A549 (cell line): ENCODE measurements around the gene COL16A1. TPM values are rescaled to one million over a fixed set of nuclear protein-coding genes. Genes with fewer than 3 reads are reported as not detected.

ENCODE experiments used
- ATAC-seq, 2 experiments: fragments of 200-7000 bp in 1 of 2; fragments of >200 bp in 1 of 2; cut with Nextera tagmentation in 1 of 2; cut with Tn5 transposase in 1 of 2; 3 replicates each; pipeline versions ENCODE4 v1.8.0 to v1.9.1; 2018 to 2020; ENCODE audit warnings: mild to moderate bottlenecking in 1 of 2, moderate library complexity in 1 of 2
- CTCF ChIA-PET: fragments of 300-600 bp; sonication (Branson Sonifier 250); formaldehyde crosslinking; extraction: SDS; loops from one replicate; lab custom pipeline; 2021; ENCODE audit warnings: antibody characterized with exemption, inconsistent platforms; lab: Yijun Ruan, JAX
- POLR2A ChIA-PET: fragments of 350-600 bp; formaldehyde crosslinking; extraction: SDS; loops from one replicate; lab custom pipeline; 2021; ENCODE audit warnings: antibody characterized with exemption, inconsistent platforms; lab: Yijun Ruan, JAX
- DNase-seq, 2 experiments: peaks; one replicate each; pipeline versions ENCODE4 v3.0.0 to v3.0.0-alpha.2; 2011 to 2016; ENCODE audit warnings: low read depth in 1 of 2, low spot score in 1 of 2
- FAIRE-seq: peaks from 2 replicates; lab custom pipeline; 2011; peaks lifted over from hg19 to GRCh38; lab: Jason Lieb, UNC
- H3K27ac ChIP-seq, 2 experiments: fragments of >200 bp; sonication (Bioruptor Twin); formaldehyde crosslinking; 3 replicates each; pipeline ENCODE4 v1.5.1; 2016 to 2017
- H3K4me1 ChIP-seq: fragments of >200 bp; sonication (Bioruptor Twin); formaldehyde crosslinking; 3 replicates; pipeline ENCODE4 v1.6.1; 2016
- H3K4me2 ChIP-seq: fragments of >200 bp; sonication (Bioruptor Twin); formaldehyde crosslinking; 3 replicates; pipeline ENCODE4 v1.6.1; 2016
- H3K4me3 ChIP-seq: fragments of >200 bp; sonication (Bioruptor Twin); formaldehyde crosslinking; 3 replicates; pipeline ENCODE4 v1.5.1; 2016
- H3K9me3 ChIP-seq: fragments of >200 bp; sonication (Bioruptor Twin); formaldehyde crosslinking; 3 replicates; pipeline ENCODE4 v1.6.1; 2016
- ATOH8 ChIP-seq: fragments of 250-450 bp; sonication (Bioruptor Pico); IDR thresholded peaks from 2 replicates; pipeline ENCODE4 v1.5.0; 2020; ENCODE audit warnings: low read depth, mild to moderate bottlenecking, moderate library complexity
- BCL3 ChIP-seq: fragments of >200 bp; sonication (Bioruptor Twin); formaldehyde crosslinking; IDR thresholded peaks from 3 replicates; pipeline ENCODE4 v1.6.1; 2016
- CBX2 ChIP-seq: fragments of 200-600 bp; sonication (generic); IDR thresholded peaks from 2 replicates; pipeline ENCODE4 v1.6.1; 2016; ENCODE audit warnings: low read depth, mild to moderate bottlenecking, borderline replicate concordance
- CBX8 ChIP-seq: fragments of 200-600 bp; sonication (generic); IDR thresholded peaks from 2 replicates; pipeline ENCODE4 v1.6.1; 2016
- EHF ChIP-seq: fragments of 250-450 bp; sonication (Bioruptor Pico); IDR thresholded peaks from 2 replicates; pipeline ENCODE4 v1.5.0; 2020; ENCODE audit warnings: mild to moderate bottlenecking
- FOSB ChIP-seq: fragments of 250-450 bp; sonication (Bioruptor Pico); IDR thresholded peaks from 2 replicates; pipeline ENCODE4 v1.5.0; 2020; ENCODE audit warnings: mild to moderate bottlenecking, moderate library complexity
- FOXS1 ChIP-seq: fragments of 250-450 bp; sonication (Bioruptor Pico); IDR thresholded peaks from 2 replicates; pipeline ENCODE4 v1.5.0; 2020; ENCODE audit warnings: mild to moderate bottlenecking, moderate library complexity
- GATA3 ChIP-seq: IDR thresholded peaks from 2 replicates; pipeline ENCODE4 v1.6.1; 2012; ENCODE audit warnings: borderline replicate concordance
- HEYL ChIP-seq: fragments of 250-450 bp; sonication (Bioruptor Pico); IDR thresholded peaks from 2 replicates; pipeline ENCODE4 v1.8.0; 2021; ENCODE audit warnings: mild to moderate bottlenecking, moderate library complexity
- HOXA7 ChIP-seq: fragments of 250-450 bp; sonication (Bioruptor Pico); IDR thresholded peaks from 2 replicates; pipeline ENCODE4 v1.5.0; 2020; ENCODE audit warnings: mild to moderate bottlenecking, moderate library complexity
- HOXB13 ChIP-seq: fragments of 250-450 bp; sonication (Bioruptor Pico); IDR thresholded peaks from 2 replicates; pipeline ENCODE4 v1.5.0; 2020; ENCODE audit warnings: low read depth, mild to moderate bottlenecking, moderate library complexity
- HOXB5 ChIP-seq: fragments of 250-450 bp; sonication (Bioruptor Pico); IDR thresholded peaks from 2 replicates; pipeline ENCODE4 v1.5.0; 2020; ENCODE audit warnings: mild to moderate bottlenecking, moderate library complexity
- JUN ChIP-seq, 2 experiments: fragments of >200 bp; sonication (Bioruptor Twin); formaldehyde crosslinking; IDR thresholded peaks; 2 replicates in 1 of 2; 3 replicates in 1 of 2; pipeline ENCODE4 v1.6.1; 2016 to 2017
- KDM5A ChIP-seq: fragments of 200-600 bp; sonication (generic); IDR thresholded peaks from 2 replicates; pipeline ENCODE4 v1.6.1; 2016; ENCODE audit warnings: antibody characterized with exemption, mild to moderate bottlenecking
- MAZ ChIP-seq: fragments of 150-350 bp; IDR thresholded peaks from 2 replicates; pipeline ENCODE4 v1.6.1; 2014; ENCODE audit warnings: antibody characterized with exemption, low read depth, low read length, borderline replicate concordance
- NFE2L2 ChIP-seq: fragments of 150-350 bp; conservative IDR thresholded peaks from 2 replicates; pipeline ENCODE4 v1.6.1; 2014; ENCODE audit warnings: low read length
- NR3C1 ChIP-seq: fragments of >200 bp; sonication (Bioruptor Twin); formaldehyde crosslinking; IDR thresholded peaks from 3 replicates; pipeline ENCODE4 v1.6.1; 2017
- POLR2A ChIP-seq: IDR thresholded peaks from 2 replicates; pipeline ENCODE4 v1.6.1; 2012; ENCODE audit warnings: mild to moderate bottlenecking, low read length
- RFX5 ChIP-seq: fragments of 450-650 bp; IDR thresholded peaks from 2 replicates; pipeline ENCODE4 v1.7.1; 2014; ENCODE audit warnings: antibody characterized with exemption, mild to moderate bottlenecking, moderate library complexity
- SMC3 ChIP-seq: fragments of >200 bp; sonication (Bioruptor Twin); formaldehyde crosslinking; IDR thresholded peaks from 3 replicates; pipeline ENCODE4 v1.6.1; 2018; ENCODE audit warnings: inconsistent platforms
- TP53 ChIP-seq: fragments of 250-450 bp; sonication (Bioruptor Pico); IDR thresholded peaks from 2 replicates; pipeline ENCODE4 v1.5.0; 2021; ENCODE audit warnings: mild to moderate bottlenecking, moderate library complexity
- ZC3H11A ChIP-seq: fragments of 450-650 bp; IDR thresholded peaks from 2 replicates; pipeline ENCODE4 v1.6.1; 2014; ENCODE audit warnings: antibody characterized with exemption, mild to moderate bottlenecking
- ZFP36 ChIP-seq: fragments of 450-650 bp; IDR thresholded peaks from 2 replicates; pipeline ENCODE4 v1.6.1; 2014; ENCODE audit warnings: borderline replicate concordance; ENCODE audit not compliant: partially characterized antibody
- WGBS: methylation state at CpG from one replicate; pipeline ENCODE4 v1.1.6; 2017; ENCODE audit errors: missing lambda C conversion rate; 5-methylcytosine and 5-hydroxymethylcytosine counted together
- polyA plus RNA-seq, 4 experiments: library from polyadenylated mRNA; depleted of rRNA in 3 of 4; stranded (reverse); fragments of >200 nt; fragmentation: RNase III in 1 of 4; extraction: RNeasy Plus Mini Kit Qiagen cat#74134 plus additional on column Dnase treatment in 1 of 4; gene quantifications; 2 replicates in 3 of 4; 3 replicates in 1 of 4; pipeline ENCODE4 v1.2.3, GENCODE V29; 2011 to 2017
- TF ChIP-seq, protein P1 (sequence below): fragments of >200 bp; sonication (Bioruptor Twin); formaldehyde crosslinking; IDR thresholded peaks from 2 replicates; pipeline ENCODE4 v1.6.1; 2016
- TF ChIP-seq, protein P2 (sequence below): IDR thresholded peaks from 2 replicates; pipeline ENCODE4 v1.6.1; 2012; ENCODE audit warnings: low read depth, borderline replicate concordance

COL16A1 gene
- polyA plus RNA-seq, 2 of the 4 experiments (the other 2 are of a cell fraction): 1.4 to 8.1 TPM

GRCh38 chr1:31627930-31628559 is 75.8 kb downstream of the COL16A1 start:
- DNase-seq: no peak
- TF ChIP-seq NFE2L2 (no peak), ZC3H11A (no peak), POLR2A (no peak), CBX8 (no peak), SMC3 (no peak), HOXB13 (CRISPR knock-in tag) (no peak), RFX5 (no peak), FOSB (CRISPR knock-in tag) (no peak), ZFP36 (no peak), GATA3 (no peak), KDM5A (no peak), BCL3 (no peak), MAZ (no peak), EHF (CRISPR knock-in tag) (no peak)
- TF ChIP-seq, protein P1, sequence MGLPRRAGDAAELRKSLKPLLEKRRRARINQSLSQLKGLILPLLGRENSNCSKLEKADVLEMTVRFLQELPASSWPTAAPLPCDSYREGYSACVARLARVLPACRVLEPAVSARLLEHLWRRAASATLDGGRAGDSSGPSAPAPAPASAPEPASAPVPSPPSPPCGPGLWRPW: no peak
- TF ChIP-seq, protein P2, sequence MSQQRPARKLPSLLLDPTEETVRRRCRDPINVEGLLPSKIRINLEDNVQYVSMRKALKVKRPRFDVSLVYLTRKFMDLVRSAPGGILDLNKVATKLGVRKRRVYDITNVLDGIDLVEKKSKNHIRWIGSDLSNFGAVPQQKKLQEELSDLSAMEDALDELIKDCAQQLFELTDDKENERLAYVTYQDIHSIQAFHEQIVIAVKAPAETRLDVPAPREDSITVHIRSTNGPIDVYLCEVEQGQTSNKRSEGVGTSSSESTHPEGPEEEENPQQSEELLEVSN: no peak
- TF ChIP-seq, all 56 proteins: peak for 0
- POLR2A ChIA-PET: no interaction called here
- 88% methylated on average over 8 of the region's 11 CpGs for WGBS
- Histone ChIP-seq H3K4me1 (no peaks in the 10 kb centered on the region), H3K27ac (no peak overlapping the region), H3K4me3 (no peak overlapping the region), H3K4me2 (no peak overlapping the region), H3K9me3 (no peaks in the 10 kb centered on the region)
- ATAC-seq (no peak), FAIRE-seq (no peak)
- CTCF ChIA-PET: interaction anchor here (0.8 to 5.6 kb wide), 3 partner anchors 10 to 33 kb away, joined by 3 to 29 read pairs (median 3); no protein-coding TSS in a partner anchor

DNA sequence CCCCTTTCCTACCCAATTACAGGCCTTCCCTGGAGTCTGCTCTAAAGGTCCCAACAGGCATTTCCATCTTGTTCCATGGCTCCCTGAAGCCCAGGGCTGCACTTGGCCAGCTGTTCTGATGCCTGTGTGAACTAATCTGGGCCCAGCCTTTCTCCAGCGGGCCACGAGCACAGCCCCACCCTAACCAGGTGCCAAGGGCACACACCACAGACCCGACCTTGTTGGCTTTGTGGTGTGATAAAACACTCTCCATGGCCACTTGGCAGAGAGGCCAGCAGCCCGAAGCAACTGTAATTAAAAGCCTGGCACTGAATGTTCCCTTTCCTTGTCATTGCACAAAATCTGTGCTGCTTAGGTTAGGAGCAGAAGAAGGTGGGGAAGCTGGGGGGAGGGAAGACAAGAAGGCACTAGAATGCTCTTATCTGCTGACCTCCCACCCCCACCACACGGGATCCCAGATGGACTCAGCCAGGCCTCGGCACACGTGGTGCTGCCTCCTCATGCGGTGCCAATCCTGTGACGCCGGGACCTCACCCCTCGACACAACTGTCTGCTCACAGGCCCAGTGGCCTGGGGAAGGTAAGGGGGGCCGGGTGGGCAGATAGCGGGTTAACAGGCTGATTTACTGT is 76.4 kb downstream of the COL16A1 start:
- ChIA-PET CTCF (interaction anchor here (0.8 to 5.6 kb wide), 4 partner anchors 8 to 33 kb away, joined by 3 to 29 read pairs (median 3); no protein-coding TSS in a partner anchor), POLR2A (no interaction called here)
- DNase-seq (no peak), FAIRE-seq (no peak), ATAC-seq (no peak)
- no peaks in the 10 kb centered on the region for H3K4me1 ChIP-seq
- H3K27ac ChIP-seq: no peak overlapping the region
- no peak for TF ChIP-seq ATOH8 (CRISPR knock-in tag)
- no peak overlapping the region for H3K4me3 ChIP-seq
- no peaks in the 10 kb centered on the region for H3K9me3 ChIP-seq
- H3K4me2 ChIP-seq: no peak overlapping the region
- WGBS: 79% methylated on average over 11 of the region's 13 CpGs

GRCh38 chr1:31626223-31627207 is 77.3 kb downstream of the COL16A1 start:
- Histone ChIP-seq H3K4me2 (no peak overlapping the region), H3K9me3 (no peaks in the 10 kb centered on the region), H3K4me1 (no peaks in the 10 kb centered on the region), H3K27ac (no peak overlapping the region), H3K4me3 (no peak overlapping the region)
- ATAC-seq: no peak
- no peak for DNase-seq
- 98% methylated on average over 9 of the region's 23 CpGs for WGBS
- ChIA-PET CTCF (interaction anchor here (0.5 to 5.6 kb wide), 4 partner anchors 8 to 461 kb away, joined by 3 to 29 read pairs (median 4); no protein-coding TSS in a partner anchor), POLR2A (no interaction called here)
- no peak for FAIRE-seq
- no peak for TF ChIP-seq GATA3
- no peak for TF ChIP-seq CBX2
- no peak for TF ChIP-seq TP53 (CRISPR knock-in tag)
- TF ChIP-seq, protein P1: no peak
- no peak for TF ChIP-seq FOXS1 (CRISPR knock-in tag)
- TF ChIP-seq HOXA7 (CRISPR knock-in tag): no peak
- TF ChIP-seq POLR2A: no peak
- no peak for TF ChIP-seq EHF (CRISPR knock-in tag)
- TF ChIP-seq JUN (IDR thresholded peaks at IDR 0.05): no peak
- no peak for TF ChIP-seq HOXB5 (CRISPR knock-in tag)
- TF ChIP-seq NR3C1: no peak
- TF ChIP-seq HEYL (CRISPR knock-in tag): no peak
- no peak for TF ChIP-seq FOSB (CRISPR knock-in tag)
- TF ChIP-seq MAZ: no peak
- TF ChIP-seq HOXB13 (CRISPR knock-in tag): no peak
